Measurements from ENCODE around the gene RAPGEF4.

RAPGEF4 gene

DNA sequence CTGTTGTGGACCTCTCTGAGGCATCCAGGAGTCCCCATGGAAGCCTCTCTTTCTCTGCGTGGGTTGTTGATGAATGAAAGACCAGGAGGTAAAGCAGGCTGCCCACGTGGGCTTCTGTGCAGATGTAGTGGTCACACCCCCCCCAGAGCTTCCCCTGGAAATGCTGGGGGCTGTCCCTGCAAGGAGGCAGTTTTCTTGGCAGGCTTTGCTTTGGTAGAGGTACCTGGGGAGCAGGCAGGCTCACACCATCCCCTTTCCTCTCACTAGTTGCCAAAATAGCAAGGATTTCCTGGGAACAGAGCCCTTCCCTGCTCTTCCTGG lies 242.4 kb downstream of the RAPGEF4 start:
- Histone ChIP-seq H3K79me2 (ENCODE audit: control insufficient read depth, insufficient read depth, low read length, unreplicated experiment) (no peaks in the 10 kb centered on the region), H2AFZ (ENCODE audit: low read length, unreplicated experiment) (no peak overlapping the region), H3K36me3 (ENCODE audit: insufficient read depth, low read length) (no peaks in the 10 kb centered on the region), H3K27me3 (ENCODE audit: insufficient read depth, low read length) (peaks cover 7% of the 10 kb centered on the region; the same call in 1 of the 2 replicates), H3K4me1 (ENCODE audit: control insufficient read depth, insufficient read depth, low read length, unreplicated experiment) (no peaks in the 10 kb centered on the region), H3K4me3 (ENCODE audit: low read depth, low read length) (no peak overlapping the region), H3K27ac (ENCODE audit: low read depth, low read length) (no peak overlapping the region)

DNA sequence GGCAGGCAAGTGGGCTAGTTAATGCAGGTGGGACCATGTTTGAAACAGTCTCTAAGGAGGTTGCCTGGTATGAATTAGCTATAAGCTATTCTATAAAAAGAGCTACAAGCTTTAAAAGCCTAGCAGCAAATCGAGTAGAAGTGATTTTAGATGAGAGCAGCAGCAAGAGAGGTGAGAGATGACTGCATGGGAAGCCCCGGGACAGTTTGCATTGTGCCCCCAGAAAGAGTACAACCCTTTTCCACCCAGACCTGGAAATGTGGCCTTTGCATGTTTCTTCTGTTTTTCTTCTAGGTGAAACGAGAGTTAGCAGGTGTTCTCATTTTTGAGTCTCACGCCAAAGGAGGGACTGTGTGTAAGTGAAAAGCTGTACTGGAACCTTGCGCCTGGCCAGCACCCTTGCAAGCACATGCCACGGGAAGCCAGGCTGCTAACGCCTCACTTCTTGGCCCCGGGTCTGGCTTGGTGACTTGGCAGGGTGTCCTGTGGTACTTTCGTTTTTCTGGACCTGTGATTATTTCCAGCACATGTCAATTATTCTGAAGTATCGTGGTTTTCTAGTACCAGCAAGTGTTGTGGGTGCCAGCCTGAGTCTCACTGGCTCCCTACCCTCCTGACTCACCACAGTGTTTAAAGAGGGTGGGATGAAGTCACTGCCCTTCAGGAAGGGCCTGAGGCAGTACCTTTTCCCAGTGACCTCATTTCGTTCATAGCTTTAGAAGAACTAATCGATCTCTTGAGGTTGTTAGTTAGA lies 249.7 kb downstream of the RAPGEF4 start:
- Histone ChIP-seq H3K4me1 (ENCODE audit: control insufficient read depth, insufficient read depth, low read length, unreplicated experiment) (peaks cover 11% of the 10 kb centered on the region), H3K27ac (ENCODE audit: low read depth, low read length) (no peak overlapping the region)

DNA sequence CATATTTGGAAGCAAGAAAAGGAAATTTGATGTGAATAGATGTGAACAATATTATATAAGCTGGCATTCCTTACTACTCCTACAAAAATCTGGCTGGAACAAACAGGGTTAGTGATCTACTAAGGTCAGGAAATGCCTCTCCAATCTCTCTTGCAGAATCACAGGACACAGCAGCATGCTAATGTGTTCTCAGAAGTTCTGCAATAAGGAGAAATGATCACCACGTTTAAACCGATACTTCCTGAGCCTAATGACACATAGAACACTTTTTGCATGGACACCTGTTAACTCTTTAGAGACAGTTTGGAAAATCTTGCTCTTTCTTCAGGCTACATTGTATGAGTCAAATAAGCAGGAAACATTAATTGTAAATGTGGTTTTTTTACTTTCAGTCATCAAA lies 250.4 kb downstream of the RAPGEF4 start:
- no peaks in the 10 kb centered on the region for H3K79me2 ChIP-seq (ENCODE audit: control insufficient read depth, insufficient read depth, low read length, unreplicated experiment)
- peaks cover 11% of the 10 kb centered on the region for H3K4me1 ChIP-seq (ENCODE audit: control insufficient read depth, insufficient read depth, low read length, unreplicated experiment)
- peaks cover 7% of the 10 kb centered on the region; the same call in 1 of the 2 replicates for H3K27me3 ChIP-seq (ENCODE audit: insufficient read depth, low read length)
- H2AFZ ChIP-seq (ENCODE audit: low read length, unreplicated experiment), result peak overlapping the region; percentile 2
- H3K27ac ChIP-seq (ENCODE audit: low read depth, low read length), result no peak overlapping the region
- H3K36me3 ChIP-seq (ENCODE audit: insufficient read depth, low read length), result no peaks in the 10 kb centered on the region
- H3K4me3 ChIP-seq (ENCODE audit: low read depth, low read length), result peak overlapping the region; percentile 12; the same call in 1 of the 2 replicates

More for the DNA sequence above, 249.7 kb downstream of the RAPGEF4 start:
- peak overlapping the region; percentile 12; the same call in 1 of the 2 replicates for H3K4me3 ChIP-seq (ENCODE audit: low read depth, low read length)
- H3K27me3 ChIP-seq (ENCODE audit: insufficient read depth, low read length), result peaks cover 7% of the 10 kb centered on the region; the same call in 1 of the 2 replicates
- peak overlapping the region; percentile 2 for H2AFZ ChIP-seq (ENCODE audit: low read length, unreplicated experiment)
- H3K79me2 ChIP-seq (ENCODE audit: control insufficient read depth, insufficient read depth, low read length, unreplicated experiment), result no peaks in the 10 kb centered on the region
- H3K36me3 ChIP-seq (ENCODE audit: insufficient read depth, low read length), result no peaks in the 10 kb centered on the region

DNA sequence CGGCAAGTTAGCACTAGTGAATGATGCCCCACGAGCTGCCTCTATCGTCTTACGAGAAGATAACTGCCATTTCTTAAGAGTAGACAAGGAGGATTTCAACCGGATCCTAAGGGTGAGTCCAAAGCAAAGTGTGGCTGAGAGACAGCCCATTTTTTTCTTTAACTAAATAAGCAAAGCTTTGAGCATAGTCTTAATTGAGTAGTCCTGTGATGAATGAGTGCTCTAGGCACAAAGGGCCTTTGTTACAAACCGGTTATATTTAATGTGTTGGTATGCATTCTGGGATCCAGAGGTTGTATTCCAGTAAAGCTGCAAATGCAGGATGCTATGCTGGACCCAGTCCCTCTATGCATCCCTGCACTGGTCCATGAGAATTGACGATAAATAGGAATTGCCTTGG lies 253.1 kb downstream of the RAPGEF4 start:
- no peaks in the 10 kb centered on the region for H3K79me2 ChIP-seq (ENCODE audit: control insufficient read depth, insufficient read depth, low read length, unreplicated experiment)
- H3K4me3 ChIP-seq (ENCODE audit: low read depth, low read length), result no peak overlapping the region

DNA sequence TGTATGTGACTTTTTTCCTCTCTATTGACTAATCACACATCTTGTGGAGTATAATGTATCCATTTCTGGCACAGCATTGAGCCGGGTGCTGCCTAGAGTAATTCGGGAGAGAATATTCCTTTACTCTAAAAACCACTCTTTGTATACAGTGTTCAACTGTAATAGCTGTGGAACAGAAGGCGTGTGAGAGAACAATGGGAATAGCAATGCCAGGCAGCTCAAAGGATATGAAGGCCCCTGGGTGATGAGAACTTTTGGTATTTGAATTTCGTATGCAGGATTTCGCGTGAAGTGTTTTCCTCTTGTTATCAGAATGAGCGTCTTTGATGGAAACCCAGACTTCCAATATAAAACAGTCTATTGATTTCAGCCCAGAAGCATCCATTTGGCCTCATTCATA lies 255.4 kb downstream of the RAPGEF4 start:
- no peaks in the 10 kb centered on the region for H3K27me3 ChIP-seq (ENCODE audit: insufficient read depth, low read length)
- H3K79me2 ChIP-seq (ENCODE audit: control insufficient read depth, insufficient read depth, low read length, unreplicated experiment), result no peaks in the 10 kb centered on the region
- no peak overlapping the region for H2AFZ ChIP-seq (ENCODE audit: low read length, unreplicated experiment)
- H3K4me3 ChIP-seq (ENCODE audit: low read depth, low read length), result no peak overlapping the region
- H3K27ac ChIP-seq (ENCODE audit: low read depth, low read length), result no peak overlapping the region
- peaks cover 12% of the 10 kb centered on the region for H3K4me1 ChIP-seq (ENCODE audit: control insufficient read depth, insufficient read depth, low read length, unreplicated experiment)
- no peaks in the 10 kb centered on the region for H3K36me3 ChIP-seq (ENCODE audit: insufficient read depth, low read length)

More for the DNA sequence above, 253.1 kb downstream of the RAPGEF4 start:
- Histone ChIP-seq H3K27me3 (ENCODE audit: insufficient read depth, low read length) (no peaks in the 10 kb centered on the region), H3K4me1 (ENCODE audit: control insufficient read depth, insufficient read depth, low read length, unreplicated experiment) (peaks cover 11% of the 10 kb centered on the region), H2AFZ (ENCODE audit: low read length, unreplicated experiment) (no peak overlapping the region), H3K36me3 (ENCODE audit: insufficient read depth, low read length) (no peaks in the 10 kb centered on the region), H3K27ac (ENCODE audit: low read depth, low read length) (no peak overlapping the region)

GRCh38 chr2:172993139-172993538 lies 257.5 kb downstream of the RAPGEF4 start:
- no peak overlapping the region for H2AFZ ChIP-seq (ENCODE audit: low read length, unreplicated experiment)
- H3K4me1 ChIP-seq (ENCODE audit: control insufficient read depth, insufficient read depth, low read length, unreplicated experiment), result peaks cover 21% of the 10 kb centered on the region
- no peaks in the 10 kb centered on the region for H3K36me3 ChIP-seq (ENCODE audit: insufficient read depth, low read length)
- no peak overlapping the region for H3K4me3 ChIP-seq (ENCODE audit: low read depth, low read length)
- no peak overlapping the region for H3K27ac ChIP-seq (ENCODE audit: low read depth, low read length)
- H3K27me3 ChIP-seq (ENCODE audit: insufficient read depth, low read length), result no peaks in the 10 kb centered on the region
- no peaks in the 10 kb centered on the region for H3K79me2 ChIP-seq (ENCODE audit: control insufficient read depth, insufficient read depth, low read length, unreplicated experiment)

- no peaks in the 10 kb centered on the region for H3K36me3 ChIP-seq (ENCODE audit: insufficient read depth, low read length)
- H3K4me1 ChIP-seq (ENCODE audit: control insufficient read depth, insufficient read depth, low read length, unreplicated experiment), result peaks cover 21% of the 10 kb centered on the region
- no peak overlapping the region for H2AFZ ChIP-seq (ENCODE audit: low read length, unreplicated experiment)
- no peak overlapping the region for H3K27ac ChIP-seq (ENCODE audit: low read depth, low read length)
- H3K4me3 ChIP-seq (ENCODE audit: low read depth, low read length), result no peak overlapping the region
- H3K79me2 ChIP-seq (ENCODE audit: control insufficient read depth, insufficient read depth, low read length, unreplicated experiment), result no peaks in the 10 kb centered on the region
- H3K27me3 ChIP-seq (ENCODE audit: insufficient read depth, low read length), result no peaks in the 10 kb centered on the region
Measured at GRCh38 chr2:172993931-172994717, 258.5 kb downstream of the RAPGEF4 start.

DNA sequence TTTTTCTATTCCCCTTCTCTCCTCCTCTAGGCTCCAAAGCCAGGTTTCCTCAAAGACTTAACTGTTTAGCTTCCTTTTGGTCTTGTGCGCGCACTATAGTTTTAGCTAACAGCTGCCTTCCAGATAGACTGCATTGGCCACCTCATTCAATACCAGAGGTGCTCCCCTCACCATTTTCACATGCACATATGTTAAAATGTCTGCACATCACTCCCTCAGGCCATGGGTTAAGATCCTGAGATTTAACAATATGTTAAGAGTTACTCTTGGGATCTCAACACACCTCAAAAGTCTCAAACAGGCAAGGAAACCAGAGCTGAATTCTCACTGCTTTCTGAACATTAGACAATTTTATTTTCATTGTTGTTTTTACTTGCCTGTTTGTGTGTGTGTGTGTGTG lies 259.2 kb downstream of the RAPGEF4 start:
- Histone ChIP-seq H2AFZ (ENCODE audit: low read length, unreplicated experiment) (no peak overlapping the region), H3K27me3 (ENCODE audit: insufficient read depth, low read length) (no peaks in the 10 kb centered on the region), H3K79me2 (ENCODE audit: control insufficient read depth, insufficient read depth, low read length, unreplicated experiment) (no peaks in the 10 kb centered on the region), H3K4me1 (ENCODE audit: control insufficient read depth, insufficient read depth, low read length, unreplicated experiment) (peaks cover 21% of the 10 kb centered on the region), H3K4me3 (ENCODE audit: low read depth, low read length) (no peak overlapping the region), H3K27ac (ENCODE audit: low read depth, low read length) (no peak overlapping the region), H3K36me3 (ENCODE audit: insufficient read depth, low read length) (no peaks in the 10 kb centered on the region)

DNA sequence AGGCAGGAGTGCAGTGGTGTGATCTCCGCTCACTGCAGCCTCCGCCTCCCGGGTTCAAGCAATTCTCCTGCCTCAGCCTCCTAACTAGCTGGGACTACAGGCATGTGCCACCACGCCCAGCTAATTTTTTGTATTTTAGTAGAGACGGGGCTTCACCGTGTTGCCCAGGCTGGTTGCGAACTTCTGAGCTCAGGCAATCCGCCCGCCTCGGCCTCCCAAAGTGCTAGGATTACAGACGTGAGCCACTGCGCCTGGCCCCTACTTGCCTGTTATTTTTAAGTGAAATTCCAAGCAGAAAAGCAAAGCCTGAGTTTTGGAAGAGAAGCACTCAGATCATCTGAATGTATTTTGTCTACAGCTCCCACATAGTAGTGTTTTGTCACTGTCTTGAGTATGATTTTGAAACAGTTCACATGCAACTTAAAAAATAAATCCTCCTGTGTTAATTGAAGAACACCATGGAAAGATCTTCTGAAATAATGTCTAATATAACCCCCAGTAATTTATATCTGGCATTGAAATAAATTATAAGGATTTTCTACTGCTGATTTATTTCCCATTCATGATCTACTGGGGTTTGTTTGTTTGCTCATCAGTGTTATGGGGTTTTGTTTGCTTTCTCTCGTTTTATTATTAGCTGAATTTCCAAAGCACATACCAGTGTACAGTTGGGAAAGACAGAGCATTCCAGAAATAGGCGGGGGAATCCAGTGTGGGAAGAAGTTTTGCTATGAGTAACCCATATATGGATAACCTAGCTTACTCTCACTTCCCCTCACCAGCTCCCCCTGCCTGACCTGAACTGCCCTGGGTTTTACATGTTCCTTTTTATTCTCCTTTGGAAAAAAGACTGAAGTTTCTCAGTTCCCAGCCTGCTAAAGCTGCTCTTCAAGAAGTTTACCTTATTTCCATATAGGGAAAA lies 259.9 kb downstream of the RAPGEF4 start:
- H3K4me3 ChIP-seq (ENCODE audit: low read depth, low read length), result no peak overlapping the region
- no peak overlapping the region for H2AFZ ChIP-seq (ENCODE audit: low read length, unreplicated experiment)
- no peaks in the 10 kb centered on the region for H3K79me2 ChIP-seq (ENCODE audit: control insufficient read depth, insufficient read depth, low read length, unreplicated experiment)
- H3K36me3 ChIP-seq (ENCODE audit: insufficient read depth, low read length), result no peaks in the 10 kb centered on the region
- H3K27ac ChIP-seq (ENCODE audit: low read depth, low read length), result peak overlapping the region; percentile 74
- H3K27me3 ChIP-seq (ENCODE audit: insufficient read depth, low read length), result no peaks in the 10 kb centered on the region
- H3K4me1 ChIP-seq (ENCODE audit: control insufficient read depth, insufficient read depth, low read length, unreplicated experiment), result peaks cover 21% of the 10 kb centered on the region

DNA sequence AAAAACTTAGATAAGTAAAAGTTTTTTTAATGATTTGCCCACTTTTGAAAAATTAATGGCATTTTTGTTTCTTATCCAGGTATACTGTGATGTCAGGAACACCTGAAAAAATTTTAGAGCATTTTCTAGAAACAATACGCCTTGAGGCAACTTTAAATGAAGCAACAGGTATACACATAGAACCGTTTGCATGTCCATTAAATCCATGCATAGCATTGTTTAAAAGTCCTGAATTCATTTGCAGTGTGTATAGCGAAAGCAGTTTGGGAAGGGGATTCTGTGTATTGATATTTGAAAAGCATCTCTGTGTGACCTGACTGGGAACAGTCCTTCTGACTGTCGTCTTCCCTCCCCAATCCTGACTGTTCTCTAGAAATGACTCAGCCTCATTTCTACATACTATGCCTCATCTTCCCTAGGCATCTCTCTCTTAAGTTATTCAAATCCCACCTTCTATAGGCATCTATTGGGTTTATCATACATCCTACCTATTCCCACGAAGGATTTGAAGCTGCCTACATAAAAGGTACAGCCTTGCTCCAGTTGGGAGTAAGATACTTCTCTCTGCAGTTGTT lies 260.8 kb downstream of the RAPGEF4 start:
- Histone ChIP-seq H3K4me1 (ENCODE audit: control insufficient read depth, insufficient read depth, low read length, unreplicated experiment) (peaks cover 21% of the 10 kb centered on the region), H2AFZ (ENCODE audit: low read length, unreplicated experiment) (peak overlapping the region; percentile 7)

More for the DNA sequence above, 260.8 kb downstream of the RAPGEF4 start:
- no peak overlapping the region for H3K4me3 ChIP-seq (ENCODE audit: low read depth, low read length)
- no peaks in the 10 kb centered on the region for H3K36me3 ChIP-seq (ENCODE audit: insufficient read depth, low read length)
- no peaks in the 10 kb centered on the region for H3K27me3 ChIP-seq (ENCODE audit: insufficient read depth, low read length)
- peak overlapping the region; percentile 60 for H3K27ac ChIP-seq (ENCODE audit: low read depth, low read length)
- H3K79me2 ChIP-seq (ENCODE audit: control insufficient read depth, insufficient read depth, low read length, unreplicated experiment), result no peaks in the 10 kb centered on the region
